ENCODE measurements around the gene ADGRV1. TPM values are rescaled to one million over a fixed set of nuclear protein-coding genes. Genes with fewer than 3 reads are reported as not detected.

The ADGRV1 gene
- polyA plus RNA-seq, 3 donors, result 0.18 to 0.33 TPM; not detected in 1

DNA sequence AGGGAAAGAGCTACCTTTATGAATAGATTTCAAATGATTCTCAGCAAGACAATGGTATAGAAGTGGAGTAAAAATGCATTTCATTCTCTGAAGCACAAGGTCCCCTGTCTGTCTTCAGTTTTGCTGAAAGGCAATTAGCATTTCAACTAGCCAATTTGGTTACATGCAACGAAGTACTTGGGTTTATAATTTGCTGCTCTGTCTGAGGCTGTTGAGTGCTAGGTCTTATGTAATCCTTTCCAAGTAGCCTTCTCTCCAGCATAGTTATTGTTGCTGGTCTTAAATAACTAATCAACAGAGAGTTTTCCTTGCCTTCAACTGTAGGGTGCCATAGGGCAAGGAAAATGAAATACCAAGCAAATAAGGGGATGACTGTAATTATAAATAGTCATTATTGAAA is 4.5 kb downstream of the ADGRV1 start:
- H3K79me2 ChIP-seq (ENCODE audit: insufficient read depth, low read length), result no peaks in the 10 kb centered on the region
- peaks cover 0 to 1% of the 10 kb centered on the region in 2 donors for H3K36me3 Mint-ChIP-seq
- no peak overlapping the region for H3K27ac Mint-ChIP-seq
- no peaks in the 10 kb centered on the region for H3K36me3 ChIP-seq (replicated peaks in 1 of 2; ENCODE audit: control insufficient read depth in 1 of 2, insufficient read depth in 2 of 2, low read length in 2 of 2)
- H3K9ac ChIP-seq (ENCODE audit: insufficient read depth, low read length, poor library complexity, severe bottlenecking), result no peak overlapping the region
- WGBS (ENCODE audit: insufficient coverage), result no CpG with 5 or more reads among the region's 1 CpG
- peaks cover 0 to 12% (median 7%) of the 10 kb centered on the region in 7 donors for H3K9me3 Mint-ChIP-seq
- DNase-seq, result no peak
- peaks cover 22 to 35% (median 26%) of the 10 kb centered on the region in 3 donors for H3K27me3 Mint-ChIP-seq (ENCODE audit: low read depth in 3 of 3)
- H2AFZ ChIP-seq (ENCODE audit: insufficient read depth, low read depth, low read length, poor library complexity, severe bottlenecking), result no peak overlapping the region
- H3K4me1 ChIP-seq (ENCODE audit: control insufficient read depth in 1 of 2, insufficient read depth in 2 of 2, low read length in 2 of 2), result peaks cover 9 to 10% of the 10 kb centered on the region in 2 donors
- H3K4me1 Mint-ChIP-seq, result peaks cover 9% of the 10 kb centered on the region
- peaks cover 0 to 6% of the 10 kb centered on the region in 2 donors for H3K9me3 ChIP-seq (replicated peaks in 1 of 2; ENCODE audit: control insufficient read depth in 1 of 2, insufficient read depth in 1 of 2, low read length in 2 of 2)
- H4K20me1 ChIP-seq (ENCODE audit: insufficient read depth, low read length), result no peaks in the 10 kb centered on the region
- no peak overlapping the region for H3K4me2 ChIP-seq (replicated peaks; ENCODE audit: extremely low read depth, low read length, poor library complexity, severe bottlenecking)
- TF ChIP-seq, protein P1, sequence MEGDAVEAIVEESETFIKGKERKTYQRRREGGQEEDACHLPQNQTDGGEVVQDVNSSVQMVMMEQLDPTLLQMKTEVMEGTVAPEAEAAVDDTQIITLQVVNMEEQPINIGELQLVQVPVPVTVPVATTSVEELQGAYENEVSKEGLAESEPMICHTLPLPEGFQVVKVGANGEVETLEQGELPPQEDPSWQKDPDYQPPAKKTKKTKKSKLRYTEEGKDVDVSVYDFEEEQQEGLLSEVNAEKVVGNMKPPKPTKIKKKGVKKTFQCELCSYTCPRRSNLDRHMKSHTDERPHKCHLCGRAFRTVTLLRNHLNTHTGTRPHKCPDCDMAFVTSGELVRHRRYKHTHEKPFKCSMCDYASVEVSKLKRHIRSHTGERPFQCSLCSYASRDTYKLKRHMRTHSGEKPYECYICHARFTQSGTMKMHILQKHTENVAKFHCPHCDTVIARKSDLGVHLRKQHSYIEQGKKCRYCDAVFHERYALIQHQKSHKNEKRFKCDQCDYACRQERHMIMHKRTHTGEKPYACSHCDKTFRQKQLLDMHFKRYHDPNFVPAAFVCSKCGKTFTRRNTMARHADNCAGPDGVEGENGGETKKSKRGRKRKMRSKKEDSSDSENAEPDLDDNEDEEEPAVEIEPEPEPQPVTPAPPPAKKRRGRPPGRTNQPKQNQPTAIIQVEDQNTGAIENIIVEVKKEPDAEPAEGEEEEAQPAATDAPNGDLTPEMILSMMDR (IDR thresholded peaks at IDR 0.05), result no peak
- no peak overlapping the region for H3K27ac ChIP-seq (ENCODE audit: low read depth in 1 of 2, low read length in 2 of 2)
- intact Hi-C loops (cut with micrococcal nuclease), result no loop called here
- no peak overlapping the region for H3K4me3 Mint-ChIP-seq
- H3K4me3 ChIP-seq (replicated peaks in 1 of 3; ENCODE audit: low read depth in 2 of 3, low read length in 3 of 3), result no peak overlapping the region
- H3K27me3 ChIP-seq (ENCODE audit: control insufficient read depth in 2 of 2, insufficient read depth in 2 of 2, low read length in 2 of 2), result peaks cover 35 to 40% of the 10 kb centered on the region in 2 donors

DNA sequence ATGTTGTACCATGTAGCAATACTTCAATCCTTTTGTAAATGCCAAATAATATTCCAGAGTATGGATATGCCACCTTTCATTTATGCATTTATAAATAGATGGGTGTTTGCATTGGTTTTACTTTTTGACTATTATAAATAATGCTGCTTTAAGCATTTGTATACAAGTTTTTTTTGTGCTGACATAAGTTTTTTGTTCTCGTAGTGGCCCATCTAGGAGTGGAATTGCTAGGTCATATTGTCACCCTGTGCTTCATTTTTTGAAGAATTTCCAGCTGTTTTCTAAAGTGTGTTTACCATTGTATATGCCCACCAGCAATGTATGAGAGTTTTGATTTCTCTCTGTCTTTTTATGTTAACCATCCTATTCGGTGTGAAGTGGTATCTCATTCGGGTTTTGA is 6.9 kb downstream of the ADGRV1 start:
- peaks cover 7 to 14% (median 8%) of the 10 kb centered on the region in 3 donors for H3K27me3 Mint-ChIP-seq (ENCODE audit: low read depth in 3 of 3)

More for the DNA sequence above, 6.9 kb downstream of the ADGRV1 start:
- Histone ChIP-seq H3K4me3 (replicated peaks in 1 of 3; ENCODE audit: low read depth in 2 of 3, low read length in 3 of 3) (no peak overlapping the region), H3K36me3 (replicated peaks in 1 of 2; ENCODE audit: control insufficient read depth in 1 of 2, insufficient read depth in 2 of 2, low read length in 2 of 2) (no peaks in the 10 kb centered on the region), H3K4me1 (ENCODE audit: control insufficient read depth in 1 of 2, insufficient read depth in 2 of 2, low read length in 2 of 2) (no peaks in the 10 kb centered on the region), H3K9ac (ENCODE audit: insufficient read depth, low read length, poor library complexity, severe bottlenecking) (no peak overlapping the region), H3K9me3 (replicated peaks in 1 of 2; ENCODE audit: control insufficient read depth in 1 of 2, insufficient read depth in 1 of 2, low read length in 2 of 2) (no peaks in the 10 kb centered on the region), H3K4me2 (replicated peaks; ENCODE audit: extremely low read depth, low read length, poor library complexity, severe bottlenecking) (no peak overlapping the region), H4K20me1 (ENCODE audit: insufficient read depth, low read length) (no peaks in the 10 kb centered on the region), H3K79me2 (ENCODE audit: insufficient read depth, low read length) (no peaks in the 10 kb centered on the region), H3K27ac (ENCODE audit: low read depth in 1 of 2, low read length in 2 of 2) (no peak overlapping the region), H2AFZ (ENCODE audit: insufficient read depth, low read depth, low read length, poor library complexity, severe bottlenecking) (no peak overlapping the region), H3K27me3 (ENCODE audit: control insufficient read depth in 2 of 2, insufficient read depth in 2 of 2, low read length in 2 of 2) (peaks cover 11 to 17% of the 10 kb centered on the region in 2 donors)
- Mint-ChIP-seq H3K9me3 (peaks cover 0 to 11% (median 4%) of the 10 kb centered on the region in 7 donors), H3K36me3 (no peaks in the 10 kb centered on the region), H3K27ac (no peak overlapping the region), H3K4me3 (no peak overlapping the region), H3K4me1 (no peaks in the 10 kb centered on the region)
- DNase-seq, result no peak
- TF ChIP-seq, protein P1 (IDR thresholded peaks at IDR 0.05), result no peak
- 100% methylated on average over 1 of the region's 3 CpGs for WGBS (ENCODE audit: insufficient coverage)
- intact Hi-C loops (cut with micrococcal nuclease), result no loop called here

All from CD14-positive monocyte (primary cell).